Measurements from ENCODE around the gene OR13A1.
"Not testable (repeated sequence)": the region's sequence is repeated elsewhere in the genome, so short reads cannot be mapped to it uniquely, and the experiment has no call there.

- not testable (repeated sequence) for TF ChIP-seq CTCF (IDR thresholded peaks at IDR 0.05; ENCODE audit: insufficient read depth, low read length); REST (IDR thresholded peaks at IDR 0.05; ENCODE audit: insufficient replicate concordance, low read depth); GABPA (IDR thresholded peaks at IDR 0.05; ENCODE audit: low read depth)
Measured at GRCh38 chr10:45348196-45348765, 32.9 kb upstream of the OR13A1 start.

Data from HL-60 (cell line).